HepG2 (cell line): ENCODE measurements around the gene CIB2. TPM values are rescaled to one million over a fixed set of nuclear protein-coding genes. Genes with fewer than 3 reads are reported as not detected.
A peak's percentile ranks its signal among the peaks of the same experiment; 100 is the strongest.

Source experiments
- ATAC-seq: fragments of 200-7000 bp; cut with Tn5 transposase; 3 replicates; pipeline ENCODE4 v1.9.1; 2020; ENCODE audit warnings: mild to moderate bottlenecking, moderate library complexity
- BruUV-seq: library from RNA; stranded (reverse); fragments of 400-500 nt; replicated peaks from 2 replicates; lab custom pipeline; 2021; lab: Mats Ljungman, UMichigan
- CTCF ChIA-PET: fragments of 300-600 bp; formaldehyde crosslinking; extraction: SDS; loops from one replicate; lab custom pipeline; 2021; ENCODE audit warnings: low total read pairs, inconsistent platforms, low intra/inter-chr PET ratio; lab: Yijun Ruan, JAX
- POLR2A ChIA-PET: fragments of 350-600 bp; sonication (Branson Sonifier 250); formaldehyde crosslinking; loops from one replicate; lab custom pipeline; 2020; ENCODE audit warnings: antibody characterized with exemption, inconsistent platforms; lab: Yijun Ruan, JAX
- DNase-seq: peaks from one replicate; pipeline ENCODE4 v3.0.0-alpha.2; 2015; ENCODE audit warnings: low spot score
- FAIRE-seq: peaks from 3 replicates; lab custom pipeline; 2011; peaks lifted over from hg19 to GRCh38; lab: Jason Lieb, UNC
- H2AFZ ChIP-seq: one replicate; pipeline ENCODE4 v1.6.1; 2011; ENCODE audit warnings: low read length, inconsistent platforms
- H3K27ac ChIP-seq: fragments of 300-600 bp; 3 replicates; pipeline ENCODE4 v1.8.0; 2011; ENCODE audit warnings: mixed run types, mild to moderate bottlenecking, mixed read lengths, low read length, inconsistent platforms; ENCODE audit not compliant: insufficient read depth; ENCODE audit errors: extremely low read length
- H3K27me3 ChIP-seq, 2 experiments: fragments of 200-600 bp in 1 of 2; 2 replicates in 1 of 2; 3 replicates in 1 of 2; pipeline versions ENCODE4 v1.6.0 to v1.8.0; 2011; ENCODE audit warnings: low read length in 2 of 2, mild to moderate bottlenecking in 2 of 2, moderate library complexity in 2 of 2, inconsistent platforms in 1 of 2; ENCODE audit not compliant: insufficient read depth in 2 of 2, control insufficient read depth in 1 of 2
- H3K36me3 ChIP-seq, 2 experiments: fragments of 200-600 bp in 1 of 2; replicated peaks in 1 of 2; 2 replicates in 1 of 2; 3 replicates in 1 of 2; pipeline versions ENCODE4 v1.5.1 to v1.8.0; 2011; ENCODE audit warnings: low read length in 2 of 2, inconsistent platforms in 1 of 2; ENCODE audit not compliant: insufficient read depth in 2 of 2, control insufficient read depth in 1 of 2
- H3K4me1 ChIP-seq: 2 replicates; pipeline ENCODE4 v1.5.1; 2012; ENCODE audit warnings: low read length, inconsistent platforms; ENCODE audit not compliant: insufficient read depth
- H3K4me2 ChIP-seq: 2 replicates; pipeline ENCODE4 v1.6.0; 2011; ENCODE audit warnings: low read depth, low read length, inconsistent platforms
- H3K4me3 ChIP-seq, 3 experiments: fragments of 200-600 bp in 1 of 3; sonication (generic), shearing (Covaris generic) in 1 of 3; replicated peaks in 1 of 3; 2 replicates each; pipeline ENCODE4 v1.5.1; 2011 to 2016; ENCODE audit warnings: low read length in 3 of 3, inconsistent platforms in 2 of 3, low read depth in 2 of 3, mild to moderate bottlenecking in 2 of 3, control low read depth in 1 of 3, mixed read lengths in 1 of 3; ENCODE audit not compliant: insufficient read depth in 1 of 3
- H3K79me2 ChIP-seq: one replicate; pipeline ENCODE4 v1.6.1; 2011; ENCODE audit warnings: low read length, inconsistent platforms; ENCODE audit not compliant: insufficient read depth
- H3K9ac ChIP-seq: 2 replicates; pipeline ENCODE4 v1.6.0; 2011; ENCODE audit warnings: mild to moderate bottlenecking, low read depth, low read length, inconsistent platforms; ENCODE audit not compliant: insufficient read depth
- H3K9me3 ChIP-seq: 2 replicates; pipeline ENCODE4 v1.5.1; 2012; ENCODE audit warnings: mild to moderate bottlenecking, low read length
- H4K20me1 ChIP-seq: 2 replicates; pipeline ENCODE4 v1.6.0; 2011; ENCODE audit warnings: inconsistent platforms, mild to moderate bottlenecking, low read length, moderate library complexity; ENCODE audit not compliant: insufficient read depth
- AGO1 ChIP-seq: fragments of 200-400 bp; formaldehyde crosslinking; IDR thresholded peaks from 2 replicates; pipeline ENCODE4 v1.6.1; 2017; ENCODE audit warnings: mild to moderate bottlenecking, low read depth, low read length, moderate library complexity; ENCODE audit not compliant: poor library complexity, severe bottlenecking
- ARHGAP35 ChIP-seq: sonication (generic); formaldehyde crosslinking; IDR thresholded peaks from 2 replicates; pipeline ENCODE4 v1.9.0; 2022; ENCODE audit warnings: mild to moderate bottlenecking, inconsistent platforms, moderate library complexity, missing genetic modification reagents, borderline replicate concordance
- BRCA1 ChIP-seq: sonication (generic); formaldehyde crosslinking; IDR thresholded peaks from 2 replicates; pipeline ENCODE4 v1.4.0; 2020; ENCODE audit warnings: missing genetic modification reagents
- CCDC6 ChIP-seq: sonication (generic); formaldehyde crosslinking; IDR thresholded peaks from 2 replicates; pipeline ENCODE4 v1.8.1; 2022; ENCODE audit warnings: mild to moderate bottlenecking, missing genetic modification reagents, moderate library complexity
- IRX3 ChIP-seq: sonication (generic); formaldehyde crosslinking; IDR thresholded peaks from 2 replicates; pipeline ENCODE4 v1.8.1; 2023; ENCODE audit warnings: mild to moderate bottlenecking, low read depth, missing genetic modification reagents, borderline replicate concordance
- PAX8 ChIP-seq: sonication (generic); formaldehyde crosslinking; IDR thresholded peaks from 2 replicates; pipeline ENCODE4 v1.8.0; 2022; ENCODE audit warnings: mild to moderate bottlenecking, missing genetic modification reagents, borderline replicate concordance
- SAP130 ChIP-seq: IDR thresholded peaks from 2 replicates; pipeline ENCODE4 v1.6.1; 2016; ENCODE audit warnings: low read depth
- TCF7 ChIP-seq: sonication (generic); IDR thresholded peaks from 2 replicates; pipeline ENCODE4 v1.6.1; 2016; ENCODE audit warnings: antibody characterized with exemption, low read depth
- ZKSCAN1 ChIP-seq: fragments of 150-350 bp; IDR thresholded peaks from 2 replicates; pipeline ENCODE4 v1.6.1; 2014; ENCODE audit warnings: low read length
- ZNF101 ChIP-seq: sonication (generic); formaldehyde crosslinking; IDR thresholded peaks from 2 replicates; pipeline ENCODE4 v1.4.0; 2020; ENCODE audit warnings: mild to moderate bottlenecking, low read depth, missing genetic modification reagents, borderline replicate concordance
- ZNF446 ChIP-seq: sonication (generic); formaldehyde crosslinking; IDR thresholded peaks from 2 replicates; pipeline ENCODE4 v1.5.0; 2020; ENCODE audit warnings: mild to moderate bottlenecking, missing genetic modification reagents
- ZNF562 ChIP-seq: sonication (generic); formaldehyde crosslinking; IDR thresholded peaks from 2 replicates; pipeline ENCODE4 v1.8.0; 2022; ENCODE audit warnings: missing genetic modification reagents, borderline replicate concordance
- ZNF572 ChIP-seq: sonication (generic); formaldehyde crosslinking; IDR thresholded peaks from 2 replicates; pipeline ENCODE4 v1.5.1; 2020; ENCODE audit warnings: mild to moderate bottlenecking, missing genetic modification reagents
- ZNF614 ChIP-seq: IDR thresholded peaks from 2 replicates; pipeline ENCODE4 v1.6.1; 2018; ENCODE audit warnings: missing biosample characterization, missing genetic modification reagents, inconsistent platforms, borderline replicate concordance
- ZNF839 ChIP-seq: sonication (generic); formaldehyde crosslinking; IDR thresholded peaks from 2 replicates; pipeline ENCODE4 v1.4.0; 2020; ENCODE audit warnings: missing genetic modification reagents, mild to moderate bottlenecking, borderline replicate concordance
- ZSCAN25 ChIP-seq: sonication (generic); formaldehyde crosslinking; IDR thresholded peaks from 2 replicates; pipeline ENCODE4 v1.8.0; 2022; ENCODE audit warnings: mild to moderate bottlenecking, missing genetic modification reagents
- WGBS: methylation state at CpG from one replicate; pipeline ENCODE4 v1.1.6; 2017; ENCODE audit warnings: low lambda C conversion rate; 5-methylcytosine and 5-hydroxymethylcytosine counted together
- in situ Hi-C: cut with HindIII; loops from 2 replicates; pipeline ENCODE4 v1.10.0; 2017; ENCODE audit warnings: low pct_unique_long_range_greater_than_20kb; ENCODE audit not compliant: extremely low pct_ligation_motif_present
- intact Hi-C: fragments of 100-400 bp; cut with micrococcal nuclease; formaldehyde crosslinking; loops from one replicate; pipeline ENCODE4 v1.10.0; 2022; ENCODE audit not compliant: unreplicated experiment
- polyA plus RNA-seq, 8 experiments: library from polyadenylated mRNA; depleted of rRNA in 3 of 8; stranded (reverse) in 7 of 8; unstranded in 1 of 8; fragments of >200 nt; fragmentation: Illumina TruSeq in 4 of 8; extraction: Trizol in 4 of 8; gene quantifications; 2 replicates each; pipeline versions ENCODE4 v1.2.1 to v1.2.3, GENCODE V29; 2011 to 2016; ENCODE audit warnings: low read depth in 4 of 8, missing spikeins in 1 of 8, mixed read lengths in 1 of 8; ENCODE audit not compliant: insufficient read depth in 1 of 8
- total RNA-seq, 5 experiments: library from RNA; depleted of rRNA; stranded (reverse); fragments of >200 nt; fragmentation: Illumina TruSeq; extraction: Trizol; gene quantifications; 2 replicates each; pipeline ENCODE4 v1.2.3, GENCODE V29; 2016; ENCODE audit warnings: low read depth in 1 of 5
- TF ChIP-seq, protein P1 (sequence below): sonication (generic); formaldehyde crosslinking; IDR thresholded peaks from 2 replicates; pipeline ENCODE4 v1.4.0; 2020; ENCODE audit warnings: missing genetic modification reagents, borderline replicate concordance
- TF ChIP-seq, protein P2 (sequence below): IDR thresholded peaks from 2 replicates; pipeline ENCODE4 v1.6.1; 2016; ENCODE audit warnings: mild to moderate bottlenecking, missing biosample characterization, missing genetic modification reagents

Gene CIB2
- total and polyA plus RNA-seq, 2 of the 13 experiments (the other 11 are each of a cell fraction or from before 2014, with no cell fraction given): 1.4 to 1.5 TPM

DNA sequence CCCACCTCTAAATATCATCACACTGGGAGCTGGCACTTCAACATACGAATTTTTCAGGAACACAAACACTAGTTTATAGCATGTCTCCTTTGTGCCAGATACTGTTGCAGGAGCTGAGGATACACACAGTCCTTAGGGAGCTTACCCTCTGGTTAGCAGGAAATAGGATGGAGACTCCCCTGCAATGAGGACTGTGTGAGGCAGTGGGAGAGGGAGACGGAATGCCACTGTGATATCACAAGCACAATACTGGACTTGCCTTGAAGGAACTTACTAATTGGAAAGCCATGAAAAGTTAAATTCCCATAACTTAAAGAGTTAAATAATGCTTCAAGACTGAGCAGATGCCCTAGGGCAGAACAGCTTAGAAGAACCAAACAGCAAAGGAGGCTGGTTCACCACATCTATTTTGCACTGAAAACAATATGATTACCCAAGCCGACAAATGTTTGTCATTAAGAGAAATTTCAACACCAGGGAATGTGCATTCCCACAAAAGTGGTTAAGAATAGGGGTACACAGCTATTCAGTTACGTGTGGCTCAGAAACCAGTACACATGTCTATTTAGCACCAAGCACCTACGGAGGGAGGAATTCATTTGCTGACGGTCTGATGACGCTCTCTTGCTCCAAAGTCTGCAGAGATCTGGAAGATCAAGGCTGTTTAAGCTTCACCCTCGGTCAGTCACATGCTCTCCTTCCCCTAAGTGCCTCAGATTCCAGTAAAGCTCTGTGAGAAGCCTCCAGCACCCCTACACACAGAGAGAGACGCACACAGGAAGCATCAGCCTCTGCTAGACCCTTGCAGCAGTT, 59.0 kb downstream of the CIB2 start (continued):
- TF ChIP-seq SAP130 (CRISPR knock-in tag) (peak; percentile 42; the same call in 1 of the 2 replicates), ZSCAN25 (0 out of 2 replicates have a peak, but pooled peaks have one; percentile 21), AGO1 (no peak), ZNF572 (CRISPR knock-in tag) (no peak), IRX3 (CRISPR knock-in tag) (no peak), ZNF101 (CRISPR knock-in tag) (no peak)
- TF ChIP-seq, protein P1, sequence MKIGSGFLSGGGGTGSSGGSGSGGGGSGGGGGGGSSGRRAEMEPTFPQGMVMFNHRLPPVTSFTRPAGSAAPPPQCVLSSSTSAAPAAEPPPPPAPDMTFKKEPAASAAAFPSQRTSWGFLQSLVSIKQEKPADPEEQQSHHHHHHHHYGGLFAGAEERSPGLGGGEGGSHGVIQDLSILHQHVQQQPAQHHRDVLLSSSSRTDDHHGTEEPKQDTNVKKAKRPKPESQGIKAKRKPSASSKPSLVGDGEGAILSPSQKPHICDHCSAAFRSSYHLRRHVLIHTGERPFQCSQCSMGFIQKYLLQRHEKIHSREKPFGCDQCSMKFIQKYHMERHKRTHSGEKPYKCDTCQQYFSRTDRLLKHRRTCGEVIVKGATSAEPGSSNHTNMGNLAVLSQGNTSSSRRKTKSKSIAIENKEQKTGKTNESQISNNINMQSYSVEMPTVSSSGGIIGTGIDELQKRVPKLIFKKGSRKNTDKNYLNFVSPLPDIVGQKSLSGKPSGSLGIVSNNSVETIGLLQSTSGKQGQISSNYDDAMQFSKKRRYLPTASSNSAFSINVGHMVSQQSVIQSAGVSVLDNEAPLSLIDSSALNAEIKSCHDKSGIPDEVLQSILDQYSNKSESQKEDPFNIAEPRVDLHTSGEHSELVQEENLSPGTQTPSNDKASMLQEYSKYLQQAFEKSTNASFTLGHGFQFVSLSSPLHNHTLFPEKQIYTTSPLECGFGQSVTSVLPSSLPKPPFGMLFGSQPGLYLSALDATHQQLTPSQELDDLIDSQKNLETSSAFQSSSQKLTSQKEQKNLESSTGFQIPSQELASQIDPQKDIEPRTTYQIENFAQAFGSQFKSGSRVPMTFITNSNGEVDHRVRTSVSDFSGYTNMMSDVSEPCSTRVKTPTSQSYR (CRISPR knock-in tag): no peak

DNA sequence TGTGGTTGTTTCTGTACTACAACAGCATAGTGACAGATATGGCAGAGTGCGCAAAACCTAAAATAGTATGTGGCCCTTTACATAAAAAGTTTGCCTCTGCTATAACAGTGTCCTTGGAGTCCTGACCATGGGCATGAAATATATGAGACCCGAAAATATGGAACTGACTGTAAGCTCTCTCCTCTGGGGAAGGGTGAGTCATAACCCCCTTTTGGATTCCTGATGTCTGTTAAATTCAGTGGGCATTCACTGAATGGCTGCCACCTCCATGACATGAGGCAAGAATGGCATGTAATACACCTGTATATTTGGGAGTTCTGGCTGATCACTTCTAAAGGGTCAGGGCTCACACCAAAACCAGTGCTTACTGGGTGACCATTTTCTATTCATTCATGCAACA, 59.9 kb downstream of the CIB2 start:
- ChIA-PET CTCF (no interaction called here), POLR2A (no interaction called here)
- H3K79me2 ChIP-seq: peaks cover 61% of the 10 kb centered on the region
- no peaks in the 10 kb centered on the region for H3K36me3 ChIP-seq
- H4K20me1 ChIP-seq: no peaks in the 10 kb centered on the region
- H3K4me1 ChIP-seq: peaks cover 100% of the 10 kb centered on the region
- H3K4me3 ChIP-seq: no peak overlapping the region
- in situ Hi-C loops: no loop called here
- no TSS peak for BruUV-seq
- DNase-seq (no peak), ATAC-seq (no peak), FAIRE-seq (no peak)
- H3K27ac ChIP-seq: no peak overlapping the region
- no peak overlapping the region for H3K9ac ChIP-seq
- H2AFZ ChIP-seq: no peak overlapping the region
- TF ChIP-seq PAX8: no peak
- TF ChIP-seq ZNF839: no peak
- TF ChIP-seq TCF7: no peak
- TF ChIP-seq, protein P2, sequence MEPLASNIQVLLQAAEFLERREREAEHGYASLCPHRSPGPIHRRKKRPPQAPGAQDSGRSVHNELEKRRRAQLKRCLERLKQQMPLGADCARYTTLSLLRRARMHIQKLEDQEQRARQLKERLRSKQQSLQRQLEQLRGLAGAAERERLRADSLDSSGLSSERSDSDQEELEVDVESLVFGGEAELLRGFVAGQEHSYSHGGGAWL (CRISPR knock-in tag): no peak
- no peak for TF ChIP-seq CCDC6
- TF ChIP-seq ZNF562 (CRISPR knock-in tag): no peak
- TF ChIP-seq ZKSCAN1: no peak
- TF ChIP-seq ZNF614: no peak
- no peak for TF ChIP-seq BRCA1
- TF ChIP-seq ARHGAP35 (CRISPR knock-in tag): no peak
- TF ChIP-seq ZNF446 (CRISPR knock-in tag): no peak
- H3K27me3 ChIP-seq: no peaks in the 10 kb centered on the region
- no peaks in the 10 kb centered on the region for H3K9me3 ChIP-seq
- WGBS: 98% methylated on average over 2 of the region's 2 CpGs
- intact Hi-C loops: no loop called here
- no peak overlapping the region for H3K4me2 ChIP-seq
